Measurements from ENCODE around the gene ANGPTL2.

Gene ANGPTL2

GRCh38 chr9:127061411-127061810 lies 61.0 kb downstream of the ANGPTL2 start:
- in situ Hi-C loops (cut with MboI; ENCODE audit: low sequenced_read_pairs, unreplicated experiment) = no loop called here
- no peak for TF ChIP-seq CTCF (IDR thresholded peaks at IDR 0.05; ENCODE audit: borderline replicate concordance, control extremely low read depth, extremely low read depth, insufficient read depth, missing control alignments)
- DNase-seq (ENCODE audit: low spot score) = no peak

GRCh38 chr9:127059765-127060361 lies 62.6 kb downstream of the ANGPTL2 start:
- in situ Hi-C loops (cut with MboI; ENCODE audit: low sequenced_read_pairs, unreplicated experiment) = no loop called here
- DNase-seq (ENCODE audit: low spot score) = peak; percentile 44
- TF ChIP-seq CTCF (IDR thresholded peaks at IDR 0.05; ENCODE audit: borderline replicate concordance, control extremely low read depth, extremely low read depth, insufficient read depth, missing control alignments) = no peak

GRCh38 chr9:127059030-127059429 lies 63.4 kb downstream of the ANGPTL2 start:
- no peak for DNase-seq (ENCODE audit: low spot score)
- in situ Hi-C loops (cut with MboI; ENCODE audit: low sequenced_read_pairs, unreplicated experiment) = no loop called here
- no peak for TF ChIP-seq CTCF (IDR thresholded peaks at IDR 0.05; ENCODE audit: borderline replicate concordance, control extremely low read depth, extremely low read depth, insufficient read depth, missing control alignments)

- DNase-seq (ENCODE audit: low spot score) = no peak
- no peak for TF ChIP-seq CTCF (IDR thresholded peaks at IDR 0.05; ENCODE audit: borderline replicate concordance, control extremely low read depth, extremely low read depth, insufficient read depth, missing control alignments)
- in situ Hi-C loops (cut with MboI; ENCODE audit: low sequenced_read_pairs, unreplicated experiment) = no loop called here
Observed at GRCh38 chr9:127058645-127059021, 63.8 kb downstream of the ANGPTL2 start.

GRCh38 chr9:127058011-127058644 lies 64.3 kb downstream of the ANGPTL2 start:
- in situ Hi-C loops (cut with MboI; ENCODE audit: low sequenced_read_pairs, unreplicated experiment) = no loop called here
- no peak for TF ChIP-seq CTCF (IDR thresholded peaks at IDR 0.05; ENCODE audit: borderline replicate concordance, control extremely low read depth, extremely low read depth, insufficient read depth, missing control alignments)
- no peak for DNase-seq (ENCODE audit: low spot score)

- no peak for TF ChIP-seq CTCF (IDR thresholded peaks at IDR 0.05; ENCODE audit: borderline replicate concordance, control extremely low read depth, extremely low read depth, insufficient read depth, missing control alignments)
- in situ Hi-C loops (cut with MboI; ENCODE audit: low sequenced_read_pairs, unreplicated experiment) = no loop called here
Observed at GRCh38 chr9:127056446-127056845, 66.0 kb downstream of the ANGPTL2 start.

More at GRCh38 chr9:127056446-127056845, 66.0 kb downstream of the ANGPTL2 start:
- no peak for DNase-seq (ENCODE audit: low spot score)

Measured in GM13976 (cell line).